ENCODE data around the gene AMBP. TPM values are rescaled to one million over a fixed set of nuclear protein-coding genes. Genes with fewer than 3 reads are reported as not detected.

The AMBP gene
- total RNA-seq, 1 experiment from 2014 or later: 0.20 TPM

GRCh38 chr9:114117614-114117995 is 39.5 kb upstream of the AMBP start:
- Mint-ChIP-seq H3K9me3 (no peaks in the 10 kb centered on the region), H3K36me3 (ENCODE audit: insufficient read depth in 1 of 3, low read depth in 3 of 3) (no peaks in the 10 kb centered on the region), H3K4me3 (no peak overlapping the region), H3K27ac (no peak overlapping the region), H3K27me3 (ENCODE audit: low read depth) (peaks cover 27% of the 10 kb centered on the region), H3K4me1 (peaks cover 7 to 18% of the 10 kb centered on the region in 2 experiments)
- Histone ChIP-seq H3K79me1 (ENCODE audit: insufficient read depth, low read depth, low read length, poor library complexity, severe bottlenecking) (no peaks in the 10 kb centered on the region), H3K4me1 (ENCODE audit: insufficient read depth, low read length) (no peaks in the 10 kb centered on the region), H3K56ac (ENCODE audit: insufficient read length, low read depth, low read length) (no peak overlapping the region), H3K27ac (ENCODE audit: insufficient read length, low read depth, low read length) (no peak overlapping the region), H4K5ac (ENCODE audit: insufficient read length, low read depth, low read length) (no peak overlapping the region), H3K14ac (ENCODE audit: insufficient read depth, low read length) (no peak overlapping the region), H3K23ac (ENCODE audit: insufficient read length, low read depth, low read length) (no peak overlapping the region), H2AK5ac (ENCODE audit: insufficient read length, low read length) (no peak overlapping the region), H2BK5ac (ENCODE audit: insufficient read length, low read length) (no peak overlapping the region), H2BK120ac (ENCODE audit: low read depth, low read length, poor library complexity, severe bottlenecking) (no peak overlapping the region), H3K9me3 (ENCODE audit: control insufficient read depth, low read depth, low read length) (no peaks in the 10 kb centered on the region), H3K4ac (ENCODE audit: low read depth, low read length) (no peak overlapping the region), H3K9ac (ENCODE audit: extremely low read depth, insufficient read length, low read length) (no peak overlapping the region), H2BK15ac (ENCODE audit: low read depth, low read length) (no peak overlapping the region), H3K18ac (ENCODE audit: insufficient read length, low read depth, low read length) (no peak overlapping the region), H2BK20ac (ENCODE audit: low read depth, low read length, poor library complexity, severe bottlenecking) (no peak overlapping the region), H3K23me2 (ENCODE audit: insufficient read length, low read depth, low read length, poor library complexity, severe bottlenecking) (no peaks in the 10 kb centered on the region), H4K20me1 (ENCODE audit: control insufficient read depth, insufficient read depth, insufficient read length) (no peaks in the 10 kb centered on the region), H3K79me2 (ENCODE audit: insufficient read depth, low read length) (no peaks in the 10 kb centered on the region), H3K27me3 (ENCODE audit: insufficient read depth, low read length) (no peaks in the 10 kb centered on the region), H2AFZ (ENCODE audit: low read length) (no peak overlapping the region), H4K8ac (replicated peaks; ENCODE audit: insufficient read length, low read depth, low read length) (no peak overlapping the region), H2BK12ac (ENCODE audit: insufficient read length, low read depth, low read length) (no peak overlapping the region), H3K4me2 (ENCODE audit: insufficient read depth, insufficient read length, low read length) (no peak overlapping the region), H3T11ph (ENCODE audit: low read length) (no peak overlapping the region), H4K91ac (ENCODE audit: insufficient read length, low read depth, low read length) (no peak overlapping the region)
- WGBS (ENCODE audit: extremely low coverage, insufficient read length, low lambda C conversion rate): no CpG with 5 or more reads among the region's 7 CpGs
- no peak for DNase-seq
- TF ChIP-seq CTCF (conservative IDR thresholded peaks at IDR 0.05): no peak
